22Rv1 (cell line): ENCODE measurements around the gene IFT25.

Experiments used
- ZFX ChIP-seq: fragments of 450-650 bp; IDR thresholded peaks from 2 replicates; pipeline ENCODE4 v1.6.1; 2017; ENCODE audit warnings: antibody characterized with exemption, borderline replicate concordance
- TF ChIP-seq, protein P1 (sequence below): fragments of 450-650 bp; IDR thresholded peaks from 2 replicates; pipeline ENCODE4 v1.5.1; 2017; ENCODE audit warnings: mild to moderate bottlenecking

DNA sequence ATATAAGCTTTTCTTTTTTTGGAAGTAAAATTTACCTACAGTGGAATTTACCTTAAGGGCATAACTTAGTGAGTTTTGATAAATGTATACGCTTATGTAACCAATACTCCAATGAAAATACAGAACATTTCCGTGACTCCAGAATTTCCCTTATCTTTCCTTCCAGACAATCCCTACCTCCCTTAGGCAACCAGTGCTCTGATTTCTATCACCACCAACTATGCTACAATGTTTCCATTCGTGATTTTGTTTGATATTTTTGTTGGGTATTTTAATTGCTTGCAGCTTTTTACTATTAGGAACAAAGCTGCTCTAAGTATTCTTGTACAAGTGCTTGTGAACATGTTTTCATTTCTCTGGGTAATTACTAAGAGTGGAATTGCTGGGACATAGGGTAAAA lies 14.6 kb downstream of the IFT25 start:
- no peak for TF ChIP-seq ZFX
- TF ChIP-seq, protein P1, sequence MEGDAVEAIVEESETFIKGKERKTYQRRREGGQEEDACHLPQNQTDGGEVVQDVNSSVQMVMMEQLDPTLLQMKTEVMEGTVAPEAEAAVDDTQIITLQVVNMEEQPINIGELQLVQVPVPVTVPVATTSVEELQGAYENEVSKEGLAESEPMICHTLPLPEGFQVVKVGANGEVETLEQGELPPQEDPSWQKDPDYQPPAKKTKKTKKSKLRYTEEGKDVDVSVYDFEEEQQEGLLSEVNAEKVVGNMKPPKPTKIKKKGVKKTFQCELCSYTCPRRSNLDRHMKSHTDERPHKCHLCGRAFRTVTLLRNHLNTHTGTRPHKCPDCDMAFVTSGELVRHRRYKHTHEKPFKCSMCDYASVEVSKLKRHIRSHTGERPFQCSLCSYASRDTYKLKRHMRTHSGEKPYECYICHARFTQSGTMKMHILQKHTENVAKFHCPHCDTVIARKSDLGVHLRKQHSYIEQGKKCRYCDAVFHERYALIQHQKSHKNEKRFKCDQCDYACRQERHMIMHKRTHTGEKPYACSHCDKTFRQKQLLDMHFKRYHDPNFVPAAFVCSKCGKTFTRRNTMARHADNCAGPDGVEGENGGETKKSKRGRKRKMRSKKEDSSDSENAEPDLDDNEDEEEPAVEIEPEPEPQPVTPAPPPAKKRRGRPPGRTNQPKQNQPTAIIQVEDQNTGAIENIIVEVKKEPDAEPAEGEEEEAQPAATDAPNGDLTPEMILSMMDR = no peak
